ENCODE results near the gene LUC7L2.
"Not testable (repeated sequence)": the region's sequence is repeated elsewhere in the genome, so short reads cannot be mapped to it uniquely, and the experiment has no call there.

Gene LUC7L2

DNA sequence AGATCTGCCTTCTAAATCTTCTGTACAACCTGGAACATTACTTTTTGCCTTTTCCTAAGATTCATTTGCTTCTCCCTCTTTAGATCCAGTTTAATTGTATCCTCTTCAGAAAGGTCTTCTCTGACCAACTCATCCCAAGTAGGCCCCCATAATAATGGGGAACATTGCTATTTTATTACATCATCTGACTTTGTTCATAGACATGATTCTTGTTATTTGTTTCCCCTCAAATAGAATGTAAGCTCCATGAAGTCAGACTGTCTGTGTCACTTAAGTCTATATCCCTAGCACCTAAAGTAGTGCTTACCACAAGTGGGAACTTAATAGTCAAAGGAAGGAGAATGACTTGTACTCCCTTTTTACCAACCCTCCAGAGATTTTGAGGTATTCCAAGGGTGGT, 37.5 kb downstream of the LUC7L2 start:
- DNase-seq = no peak

DNA sequence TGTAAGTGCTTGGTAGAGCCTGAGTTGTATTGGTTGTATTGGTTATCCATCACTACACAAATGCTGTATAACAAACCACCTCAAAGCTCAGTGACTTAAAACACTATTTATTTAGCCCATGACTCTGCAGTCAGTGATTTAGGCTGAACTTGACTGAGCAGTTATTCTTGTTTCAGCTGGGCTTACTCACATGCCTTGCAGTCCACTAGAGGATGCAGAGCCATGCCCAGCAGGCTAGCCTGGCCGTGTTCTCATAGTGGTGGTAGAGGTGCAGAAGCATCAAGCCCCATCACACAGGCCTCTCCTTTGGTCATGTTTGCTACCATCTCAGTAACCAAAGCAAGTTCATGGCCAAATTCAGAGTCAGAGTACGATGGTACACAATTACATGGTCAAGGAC, 43.9 kb downstream of the LUC7L2 start:
- DNase-seq = no peak

DNA sequence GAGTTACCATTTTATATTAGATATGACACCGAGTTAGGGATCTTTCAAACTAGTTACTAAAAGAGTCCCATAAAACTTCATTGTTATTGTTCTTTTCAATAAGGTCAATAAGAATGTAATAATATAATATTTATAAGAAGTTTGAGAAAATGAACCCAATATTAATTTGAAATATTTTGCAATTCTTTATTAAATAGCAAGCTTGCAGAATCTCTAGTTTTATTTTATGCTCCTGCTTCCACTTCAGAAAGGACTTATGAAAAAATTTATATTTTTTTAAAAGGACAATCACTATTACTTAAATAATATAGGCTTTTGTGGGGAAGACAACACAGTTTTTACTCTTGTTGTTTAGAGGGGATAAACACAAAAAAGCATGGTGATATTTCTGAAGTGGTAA, 47.9 kb downstream of the LUC7L2 start:
- DNase-seq = no peak

DNA sequence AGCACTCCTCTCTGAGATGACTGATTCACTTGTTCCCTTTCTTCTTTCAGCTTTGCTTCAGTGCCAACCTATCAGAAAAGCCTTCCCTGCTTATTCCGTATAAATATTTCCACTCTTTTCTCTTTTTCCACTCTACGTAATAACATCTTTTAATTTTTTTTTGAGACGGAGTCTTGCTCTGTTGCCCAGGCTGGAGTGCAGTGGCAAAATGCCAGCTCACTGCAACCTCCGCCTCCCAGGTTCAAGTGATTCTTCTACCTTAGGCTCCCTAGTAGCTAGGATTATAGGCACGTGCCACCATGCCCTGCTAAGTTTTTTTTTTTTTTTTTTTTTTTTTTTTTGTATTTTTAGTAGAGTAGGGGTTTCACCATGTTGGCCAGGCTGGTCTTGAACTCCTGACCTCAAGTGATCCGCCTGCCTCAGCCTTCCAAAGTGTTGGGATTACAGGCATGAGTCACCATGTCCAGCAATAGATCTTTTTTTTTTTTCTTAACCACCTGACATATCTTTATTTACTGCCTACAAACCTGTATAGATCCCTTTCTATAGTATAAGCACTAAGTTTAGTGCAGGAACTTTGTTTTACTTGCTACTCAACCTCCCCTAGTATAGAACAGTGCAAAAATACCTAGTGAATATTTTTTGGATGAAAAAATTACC, 55.2 kb downstream of the LUC7L2 start:
- DNase-seq = not testable (repeated sequence)

DNA sequence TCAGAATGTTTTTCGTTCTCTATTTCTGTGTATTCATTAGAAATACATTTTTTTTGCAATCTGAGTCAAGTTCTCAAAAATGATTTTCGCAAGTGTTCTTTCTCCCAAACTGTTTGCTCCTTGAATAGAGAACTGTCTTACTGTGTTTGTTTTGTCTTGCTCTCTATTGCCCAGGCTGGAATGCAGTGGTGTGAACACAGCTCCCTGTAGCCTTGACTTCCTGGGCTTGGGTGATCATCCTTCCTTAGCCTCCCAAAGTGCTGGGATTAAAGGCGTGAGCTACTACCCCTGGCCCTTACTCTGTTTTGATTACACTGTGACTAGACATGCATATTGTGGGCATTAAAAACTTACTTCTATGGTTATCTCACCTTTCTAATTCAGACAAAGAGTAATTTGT, 56.7 kb downstream of the LUC7L2 start:
- DNase-seq = no peak

DNA sequence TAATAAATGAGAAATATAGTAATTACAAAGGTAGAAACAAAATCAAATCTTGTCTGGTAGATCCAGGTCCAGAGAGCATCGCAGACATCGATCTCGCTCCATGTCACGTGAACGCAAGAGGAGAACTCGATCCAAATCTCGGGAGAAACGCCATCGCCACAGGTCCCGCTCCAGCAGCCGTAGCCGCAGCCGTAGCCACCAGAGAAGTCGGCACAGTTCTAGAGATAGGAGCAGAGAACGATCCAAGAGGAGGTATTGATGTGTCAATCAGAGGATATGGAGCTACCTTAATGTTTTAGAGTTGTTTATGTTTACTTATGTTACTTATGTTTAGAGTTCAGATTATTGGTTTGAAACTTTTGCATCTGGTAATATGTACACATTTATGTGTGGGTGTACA, 57.8 kb downstream of the LUC7L2 start:
- no peak for DNase-seq

DNA sequence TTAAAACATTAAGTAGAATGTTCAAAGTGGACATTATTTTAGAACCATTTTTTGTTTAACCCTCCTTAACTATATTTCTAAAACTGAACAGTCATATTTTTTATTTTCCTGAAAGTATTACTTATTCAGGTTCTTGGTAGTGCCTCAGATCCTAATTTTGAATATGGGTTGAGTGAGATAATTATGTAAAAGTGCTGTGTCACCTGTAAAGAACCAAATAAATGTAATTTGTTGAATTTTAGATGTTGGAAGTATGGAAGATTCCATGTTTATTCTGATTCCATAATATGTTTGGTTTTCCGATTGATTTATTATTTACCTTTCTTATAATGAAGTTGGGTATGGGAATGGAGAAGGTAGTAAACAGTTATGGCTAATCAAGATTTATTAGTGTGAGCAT, 61.4 kb downstream of the LUC7L2 start:
- no peak for DNase-seq

DNA sequence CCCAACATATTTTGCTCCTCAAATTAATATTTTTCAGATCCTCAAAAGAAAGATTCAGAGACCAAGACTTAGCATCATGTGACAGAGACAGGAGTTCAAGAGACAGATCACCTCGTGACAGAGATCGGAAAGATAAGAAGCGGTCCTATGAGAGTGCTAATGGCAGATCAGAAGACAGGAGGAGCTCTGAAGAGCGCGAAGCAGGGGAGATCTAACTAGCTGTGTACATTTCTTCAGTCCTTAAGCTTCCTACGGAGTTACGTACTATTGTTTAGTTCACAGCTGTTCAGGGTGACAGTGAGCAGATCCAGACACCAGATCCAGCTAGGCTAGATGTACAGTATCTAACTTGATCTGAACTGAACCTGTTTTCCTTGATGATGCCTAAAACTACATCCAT, 62.4 kb downstream of the LUC7L2 start:
- DNase-seq = no peak

DNA sequence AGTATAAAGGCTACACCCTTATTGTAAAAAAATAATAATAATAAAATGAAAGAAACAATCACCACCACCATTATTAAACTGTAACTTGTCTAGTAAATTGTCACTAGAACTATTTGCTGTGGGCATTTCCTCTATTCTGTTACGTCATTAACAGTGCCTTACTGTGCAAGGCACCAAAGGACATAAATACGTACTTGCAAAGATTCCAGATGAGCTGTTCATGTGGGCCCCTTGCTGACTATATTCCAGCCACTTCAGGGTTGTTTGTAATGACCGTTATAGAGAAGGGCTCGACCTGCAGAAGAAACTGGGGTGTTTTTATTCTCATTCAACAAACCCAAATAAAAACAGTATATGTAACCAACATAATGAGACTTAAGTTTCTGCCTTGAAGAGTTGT, 63.4 kb downstream of the LUC7L2 start:
- DNase-seq = no peak

DNA sequence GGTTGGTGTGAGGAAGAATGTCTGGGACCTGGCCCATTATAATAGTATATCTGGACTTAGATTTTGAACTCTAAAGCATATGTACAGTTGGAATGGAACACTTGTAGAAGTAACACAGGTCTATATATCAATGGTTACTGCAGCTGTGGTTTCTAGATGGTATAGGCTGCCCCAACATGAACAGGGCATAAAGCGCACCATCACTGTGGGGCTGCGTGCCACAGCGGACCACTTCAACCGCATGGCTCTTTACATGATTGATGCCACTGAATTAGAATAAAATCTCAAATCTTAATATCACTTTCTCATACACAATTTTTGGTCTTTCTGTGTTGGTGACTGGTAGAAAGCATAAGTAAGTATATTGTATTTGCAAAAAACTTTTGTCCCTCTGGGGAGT, 64.3 kb downstream of the LUC7L2 start:
- DNase-seq = no peak

DNA sequence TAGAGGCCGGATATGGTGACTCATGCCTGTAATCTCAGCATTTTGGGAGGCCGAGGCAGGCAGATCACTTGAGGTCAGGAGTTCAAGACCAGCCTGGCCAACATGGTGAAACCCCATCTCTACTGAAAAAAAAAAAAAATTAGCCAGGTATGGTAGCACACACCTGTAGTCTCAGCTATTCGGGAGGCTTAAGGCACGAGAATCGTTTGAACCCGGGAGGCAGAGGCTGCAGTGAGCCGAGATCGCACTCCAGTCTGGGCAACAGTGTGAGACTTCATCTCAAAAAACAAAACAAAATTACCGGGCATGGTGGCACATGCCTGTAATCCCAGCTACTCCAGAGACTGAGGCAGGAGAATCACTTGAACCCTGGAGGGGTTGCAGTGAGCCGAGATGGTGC, 66.0 kb downstream of the LUC7L2 start:
- DNase-seq = not testable (repeated sequence)

DNA sequence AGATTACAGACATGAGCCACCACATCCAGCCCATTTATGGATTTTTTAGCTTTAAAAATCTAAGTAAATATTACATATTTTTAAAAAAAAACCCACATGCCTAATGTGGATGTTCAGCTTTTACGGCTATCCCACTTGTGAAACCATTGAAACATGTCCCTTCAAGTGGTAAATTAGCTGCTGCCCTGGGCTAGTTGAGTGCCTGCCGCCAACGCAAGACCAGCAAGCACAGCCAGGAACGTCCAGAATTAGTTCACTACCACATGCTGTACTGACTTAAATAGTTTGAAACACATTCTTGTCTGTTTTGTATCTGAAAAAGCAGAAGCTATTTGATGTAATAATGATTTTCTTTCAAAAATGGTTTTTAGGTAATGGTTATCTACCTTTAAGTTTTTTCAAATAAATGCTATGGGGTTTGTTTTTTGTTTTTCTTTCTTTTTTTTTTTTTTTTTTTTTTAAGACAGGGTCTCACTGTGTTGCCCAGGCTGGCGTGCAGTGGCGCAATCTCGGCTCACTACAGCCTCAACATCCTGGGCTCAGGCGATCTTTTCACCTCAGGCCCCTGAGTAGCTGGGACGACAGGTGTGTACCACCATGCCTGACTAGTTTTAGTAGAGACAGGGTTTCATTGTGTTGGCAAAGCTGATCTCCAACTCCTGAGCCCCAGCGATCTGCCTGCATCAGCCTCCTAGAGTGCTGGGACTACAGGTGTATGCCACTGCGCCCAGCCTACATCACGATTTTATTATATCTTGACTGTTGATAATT, 66.7 kb downstream of the LUC7L2 start:
- DNase-seq = no peak

DNA sequence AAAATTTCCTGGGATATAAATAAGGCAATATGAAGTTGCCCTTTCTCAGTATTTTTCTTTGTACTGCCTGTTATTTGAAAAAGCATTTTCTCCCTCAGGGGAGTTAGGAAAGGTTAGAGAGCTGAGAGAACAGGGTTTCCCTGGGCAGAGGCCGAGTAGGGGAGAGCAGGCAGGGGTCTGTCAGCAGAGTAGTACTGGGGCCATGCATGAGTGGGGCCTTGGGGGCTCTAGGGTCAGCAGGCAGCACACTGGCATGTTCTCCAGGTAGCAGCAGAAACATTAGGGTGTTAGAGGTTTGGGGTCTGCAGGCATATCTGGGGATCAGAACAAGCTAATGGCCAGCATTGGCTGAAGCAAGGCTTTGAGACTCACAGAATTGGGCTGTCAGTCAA, 67.3 kb downstream of the LUC7L2 start:
- no peak for DNase-seq

DNA sequence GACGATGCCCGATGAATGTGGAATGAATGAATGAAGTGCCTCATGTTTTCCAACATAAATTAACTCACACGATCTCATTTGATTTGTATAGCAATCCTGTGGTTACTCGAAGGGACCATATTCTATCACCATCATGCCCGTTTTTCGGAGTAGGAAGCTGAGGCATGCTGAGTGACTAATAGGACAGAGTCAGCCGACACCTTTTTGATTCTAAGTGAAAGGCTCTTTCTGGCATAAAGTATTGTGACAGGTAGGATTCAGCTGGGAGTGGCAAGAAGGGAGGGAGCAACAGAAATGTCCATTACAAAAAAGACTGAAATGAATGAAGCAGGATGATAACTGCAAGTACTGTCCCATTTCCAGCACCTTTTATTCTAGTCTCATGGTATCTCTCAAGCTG, 68.1 kb downstream of the LUC7L2 start:
- DNase-seq = no peak

DNA sequence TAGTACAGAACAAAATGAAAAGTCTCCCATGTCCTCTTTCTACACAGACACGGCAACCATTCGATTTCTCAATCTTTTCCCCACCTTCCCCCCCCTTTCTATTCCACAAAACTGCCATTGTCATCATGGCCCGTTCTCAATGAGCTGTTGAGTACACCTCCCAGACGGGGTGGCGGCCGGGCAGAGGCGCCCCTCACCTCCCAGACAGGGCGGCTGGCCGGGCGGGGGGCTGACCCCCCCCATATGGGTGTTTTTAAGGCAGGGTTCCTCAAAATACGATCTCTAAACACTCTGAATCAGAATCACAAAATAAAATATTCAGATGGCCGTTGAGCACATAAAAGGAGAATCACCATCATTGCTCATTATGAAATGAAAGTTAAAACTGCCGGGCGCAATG, 70.0 kb downstream of the LUC7L2 start:
- not testable (repeated sequence) for DNase-seq

DNA sequence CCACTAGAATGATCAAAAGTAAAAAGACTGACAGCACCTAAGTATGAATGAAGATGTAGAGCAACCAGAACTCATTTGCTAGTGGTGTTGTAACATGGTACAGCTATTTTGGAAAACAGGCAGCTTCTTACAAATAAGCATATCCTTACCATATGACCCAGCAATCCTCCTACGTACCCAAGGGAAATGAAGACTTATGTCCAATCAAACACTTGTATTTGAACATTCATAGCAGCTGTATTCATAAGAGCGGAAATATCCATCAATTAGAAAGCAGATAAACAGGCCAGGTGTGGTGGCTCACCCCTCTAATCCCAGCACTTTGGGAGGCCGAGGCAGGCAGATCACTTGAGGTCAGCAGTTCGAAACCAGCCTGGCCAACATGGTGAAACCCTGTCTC, 70.7 kb downstream of the LUC7L2 start:
- DNase-seq = no peak

DNA sequence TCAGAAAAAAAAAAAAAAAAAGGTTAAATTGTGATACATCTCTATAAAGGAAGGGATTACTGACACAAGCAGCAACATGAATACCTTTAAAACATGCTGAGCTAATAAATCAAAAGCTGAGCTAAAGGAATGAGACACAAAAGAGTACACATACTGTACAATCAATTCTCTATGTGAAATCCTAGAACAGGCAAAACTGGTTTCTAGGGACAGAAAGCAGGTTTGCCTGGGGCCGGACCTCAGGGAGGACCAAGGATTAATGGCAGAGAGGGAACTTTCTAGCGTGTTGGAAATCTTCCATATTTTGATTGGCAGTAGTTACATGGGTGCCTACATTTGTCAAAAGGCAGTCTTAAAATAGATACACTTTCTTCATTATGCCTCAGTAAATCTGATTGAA, 71.3 kb downstream of the LUC7L2 start:
- no peak for DNase-seq

DNA sequence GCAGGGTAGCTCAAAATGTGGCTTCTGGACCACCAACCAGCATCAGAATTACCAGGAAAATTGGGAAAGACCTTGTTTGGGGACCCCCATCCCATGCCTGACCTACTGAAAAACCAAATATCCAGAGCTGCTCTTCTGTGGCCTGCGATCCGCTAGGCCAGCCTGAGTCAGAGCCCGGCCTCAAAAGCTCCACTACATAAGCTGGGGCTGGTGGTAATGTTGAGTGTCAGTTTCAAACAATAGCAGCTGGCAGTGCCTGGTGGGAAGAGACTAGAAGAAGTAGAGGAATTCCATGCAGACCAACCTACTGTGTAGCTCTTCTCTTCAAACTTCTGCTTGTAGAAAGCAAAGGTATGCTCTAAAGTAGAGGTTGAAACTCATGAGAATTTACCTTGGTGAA, 71.8 kb downstream of the LUC7L2 start:
- no peak for DNase-seq

DNA sequence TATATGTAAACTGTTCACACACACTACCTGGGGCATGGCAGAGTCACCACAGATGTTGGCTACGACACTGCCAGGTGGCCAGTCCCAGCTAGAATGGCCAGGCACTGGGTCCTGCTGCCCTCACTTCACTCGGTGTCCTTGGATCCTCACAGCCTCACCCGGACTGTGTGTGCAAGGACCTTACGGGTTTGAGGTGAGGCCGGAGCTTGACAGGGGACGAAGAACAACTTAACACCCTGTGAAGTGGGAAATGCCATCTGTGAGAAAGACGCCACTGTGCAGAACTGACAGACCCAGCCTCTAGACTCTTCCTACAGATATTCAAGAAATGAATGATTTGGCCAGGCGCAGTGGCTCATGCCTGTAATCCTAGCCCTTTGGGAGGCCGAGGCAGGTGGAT, 77.1 kb downstream of the LUC7L2 start:
- DNase-seq = no peak

DNA sequence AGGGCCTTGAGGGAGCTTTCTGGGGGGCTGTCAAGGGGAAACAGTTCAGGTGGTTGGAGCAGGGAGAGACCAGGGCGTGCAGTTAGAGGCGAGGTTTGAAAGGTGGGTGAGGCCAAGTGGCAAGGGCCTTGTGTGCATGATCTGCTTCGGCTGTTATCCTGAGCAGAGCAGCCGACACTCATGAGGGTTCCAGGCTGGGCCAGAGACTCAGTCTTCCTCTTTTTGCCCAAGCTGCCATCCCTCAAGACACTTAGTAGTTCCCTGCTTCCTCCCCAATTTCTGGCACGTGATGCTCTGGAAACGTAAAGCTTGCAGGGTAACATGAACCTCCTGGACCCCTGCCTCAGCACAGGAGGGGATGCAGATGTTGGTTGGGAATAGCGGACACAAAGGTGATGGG, 79.7 kb downstream of the LUC7L2 start:
- no peak for DNase-seq

DNA sequence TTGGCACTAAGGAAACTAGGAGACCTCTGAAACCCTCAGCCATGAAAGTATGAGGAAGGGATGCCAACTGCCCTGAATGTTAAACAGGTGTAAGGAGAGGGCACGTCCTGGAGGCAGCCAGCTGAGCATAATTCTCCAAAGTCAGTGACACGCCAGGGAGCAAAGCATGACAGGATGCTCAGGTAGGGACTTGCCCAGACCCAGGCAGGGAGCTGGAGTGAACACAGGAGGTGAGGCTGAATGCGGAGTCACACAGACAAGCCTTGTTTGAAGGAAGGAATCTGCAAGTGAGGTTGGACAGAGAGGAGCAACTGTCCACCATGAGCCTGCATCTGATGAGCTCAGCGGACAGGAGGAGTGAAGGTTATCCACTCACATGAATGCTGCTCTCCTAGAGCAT, 82.3 kb downstream of the LUC7L2 start:
- DNase-seq = no peak

DNA sequence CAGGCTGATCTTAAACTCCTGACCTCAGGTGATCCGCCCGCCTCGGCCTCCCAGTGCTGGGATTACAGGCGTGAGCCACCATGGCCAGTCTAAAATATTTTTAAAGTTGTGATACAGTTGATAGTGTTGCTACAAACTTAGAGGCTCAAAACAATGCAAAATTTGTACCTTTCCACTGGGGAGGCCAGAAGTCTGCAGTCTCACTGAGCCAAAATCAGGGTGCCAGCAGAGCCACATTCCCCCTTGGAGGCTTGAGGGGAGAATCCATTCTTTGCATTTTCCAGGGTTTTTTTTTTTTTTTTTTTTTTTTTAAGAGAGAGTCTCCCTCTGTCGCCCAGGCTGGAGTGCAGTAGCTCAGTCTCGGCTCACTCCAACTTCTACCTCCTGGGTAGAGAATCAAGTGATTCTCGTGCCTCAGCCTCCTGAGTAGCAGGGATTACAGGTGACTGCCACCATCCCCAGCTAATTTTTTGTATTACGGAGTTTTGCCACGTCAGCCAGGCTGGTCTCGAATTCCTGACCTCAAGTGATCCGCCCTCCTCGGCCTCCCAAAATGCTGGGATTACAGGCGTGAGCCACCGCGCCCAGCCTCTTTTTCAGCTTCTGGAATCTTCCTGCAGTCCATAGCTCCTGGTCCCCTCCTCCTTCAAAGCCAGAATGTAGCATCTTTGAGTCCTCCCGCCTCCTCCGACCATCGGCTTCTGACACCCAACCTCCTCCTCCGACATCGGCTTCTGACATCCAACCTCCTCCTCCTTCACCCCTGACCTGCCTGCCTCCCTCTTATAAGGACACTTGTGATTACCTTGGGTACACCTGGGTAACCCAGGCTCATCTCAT, 86.6 kb downstream of the LUC7L2 start:
- no peak for DNase-seq

DNA sequence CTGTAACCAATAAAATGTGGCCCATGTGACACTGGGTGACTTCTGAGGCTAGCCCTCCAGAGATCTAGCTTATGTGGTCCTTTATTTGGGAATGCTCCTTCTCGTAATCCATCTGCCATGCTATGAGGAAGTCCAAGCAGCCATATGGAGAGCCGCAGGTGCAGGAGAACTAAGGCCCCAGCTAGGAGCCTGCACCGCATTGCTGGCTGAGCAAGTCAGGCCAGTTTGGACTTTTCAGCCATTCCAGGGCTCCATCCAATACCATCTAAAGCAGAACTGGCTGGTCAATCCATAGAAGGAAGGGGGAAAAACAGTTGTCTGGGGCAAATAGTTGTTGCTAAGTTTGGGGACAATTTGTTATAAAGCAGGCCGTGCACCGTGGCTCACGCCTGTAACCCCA, 91.2 kb downstream of the LUC7L2 start:
- DNase-seq = no peak

DNA sequence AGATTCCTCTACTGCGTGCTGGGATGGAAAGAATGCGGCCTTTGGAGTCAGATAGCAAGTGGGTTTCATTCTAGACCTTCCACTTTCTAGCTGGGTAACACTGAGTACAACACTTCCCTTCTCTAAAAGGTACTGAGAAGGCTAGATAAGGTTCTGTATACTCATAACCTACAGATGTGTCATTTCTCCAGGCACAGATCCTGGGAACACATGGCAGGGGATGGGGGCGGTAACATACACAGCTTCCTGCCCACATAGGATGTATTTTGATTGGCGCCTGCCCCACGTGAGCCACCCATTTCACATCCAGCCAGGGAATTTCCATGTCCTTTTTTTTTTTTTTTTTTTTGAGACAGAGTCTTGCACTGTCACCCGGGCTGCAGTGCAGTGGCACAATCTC, 91.9 kb downstream of the LUC7L2 start:
- no peak for DNase-seq

Data from activated CD4-positive, alpha-beta T cell treated with anti-CD3 and anti-CD28 coated beads for 48 hours (primary cell).